22Rv1 (cell line): ENCODE results near the gene C5.

Experiments
- CTCF ChIP-seq: fragments of 450-650 bp; IDR thresholded peaks from 2 replicates; pipeline ENCODE4 v1.5.1; 2017; ENCODE audit warnings: mild to moderate bottlenecking
- ZFX ChIP-seq: fragments of 450-650 bp; IDR thresholded peaks from 2 replicates; pipeline ENCODE4 v1.6.1; 2017; ENCODE audit warnings: antibody characterized with exemption, borderline replicate concordance

- no peak for TF ChIP-seq CTCF
- TF ChIP-seq ZFX = no peak
Observed at GRCh38 chr9:120977321-120977720, 72.8 kb downstream of the C5 start.
